Omental fat pad (tissue), 4 donors: ENCODE measurements around the gene PCYT2. TPM values are rescaled to one million over a fixed set of nuclear protein-coding genes. Genes with fewer than 3 reads are reported as not detected.

Source experiments
- ATAC-seq: fragments of 150-250 bp; one replicate; pipeline ENCODE4 v1.9.1; 2016; ENCODE audit warnings: mild to moderate bottlenecking, moderate library complexity; ENCODE audit not compliant: low FRiP score
- DNase-seq: peaks from one replicate; pipeline ENCODE4 v3.0.0-alpha.2; 2019; ENCODE audit warnings: low spot score
- total RNA-seq, 4 donors: library from RNA; depleted of rRNA; stranded (reverse); fragments of >200 nt; gene quantifications; one replicate each; pipeline ENCODE4 v1.1.0, GENCODE V29; 2016
- TF ChIP-seq, protein P1 (sequence below), 3 donors: fragments of 450-650 bp; IDR thresholded peaks; one replicate each; pipeline ENCODE4 v1.5.1; 2016 to 2017; ENCODE audit warnings: antibody characterized with exemption in 3 of 3, mild to moderate bottlenecking in 3 of 3, moderate library complexity in 2 of 3

Gene PCYT2
- total RNA-seq, 4 donors from 2014 or later, result 36.5 to 64.7 (median 45.5) TPM

DNA sequence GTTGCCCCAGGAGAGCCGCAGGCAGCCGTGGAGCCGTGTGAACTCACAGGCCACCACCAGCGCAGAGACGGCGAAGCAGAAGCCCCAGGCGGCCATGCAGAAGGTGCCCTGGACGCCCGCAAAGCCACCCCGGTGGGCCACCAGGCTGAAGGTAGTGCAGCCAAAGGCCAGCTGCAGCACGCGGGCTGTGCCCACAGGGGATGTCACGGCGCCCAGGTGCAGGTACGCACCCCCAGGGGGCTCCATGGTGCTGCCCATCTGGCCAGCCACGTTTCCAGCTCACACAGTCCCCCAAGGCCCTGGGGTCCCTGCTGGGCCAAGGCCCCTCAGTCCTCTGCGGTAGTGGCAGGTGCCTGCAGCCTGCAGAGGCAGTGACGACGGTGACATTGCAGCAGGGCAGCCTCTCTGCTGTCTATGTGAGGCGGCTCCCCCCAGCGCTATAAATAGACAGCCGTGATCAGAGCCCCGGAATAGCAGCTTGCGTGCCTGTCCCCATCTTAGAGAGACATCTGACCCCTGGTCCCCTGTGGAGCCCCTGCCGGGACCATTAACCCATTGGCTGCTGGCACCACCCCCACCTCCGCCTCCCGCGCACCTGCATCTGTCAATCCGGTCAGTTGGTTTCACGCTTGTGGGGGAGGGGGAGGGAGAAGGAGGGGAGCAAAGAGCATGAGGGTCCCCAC is 30.4 kb upstream of the PCYT2 start:
- TF ChIP-seq, protein P1, sequence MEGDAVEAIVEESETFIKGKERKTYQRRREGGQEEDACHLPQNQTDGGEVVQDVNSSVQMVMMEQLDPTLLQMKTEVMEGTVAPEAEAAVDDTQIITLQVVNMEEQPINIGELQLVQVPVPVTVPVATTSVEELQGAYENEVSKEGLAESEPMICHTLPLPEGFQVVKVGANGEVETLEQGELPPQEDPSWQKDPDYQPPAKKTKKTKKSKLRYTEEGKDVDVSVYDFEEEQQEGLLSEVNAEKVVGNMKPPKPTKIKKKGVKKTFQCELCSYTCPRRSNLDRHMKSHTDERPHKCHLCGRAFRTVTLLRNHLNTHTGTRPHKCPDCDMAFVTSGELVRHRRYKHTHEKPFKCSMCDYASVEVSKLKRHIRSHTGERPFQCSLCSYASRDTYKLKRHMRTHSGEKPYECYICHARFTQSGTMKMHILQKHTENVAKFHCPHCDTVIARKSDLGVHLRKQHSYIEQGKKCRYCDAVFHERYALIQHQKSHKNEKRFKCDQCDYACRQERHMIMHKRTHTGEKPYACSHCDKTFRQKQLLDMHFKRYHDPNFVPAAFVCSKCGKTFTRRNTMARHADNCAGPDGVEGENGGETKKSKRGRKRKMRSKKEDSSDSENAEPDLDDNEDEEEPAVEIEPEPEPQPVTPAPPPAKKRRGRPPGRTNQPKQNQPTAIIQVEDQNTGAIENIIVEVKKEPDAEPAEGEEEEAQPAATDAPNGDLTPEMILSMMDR (IDR thresholded peaks at IDR 0.05), result no peak
- DNase-seq, result no peak
- ATAC-seq, result no peak

GRCh38 chr17:81940538-81941483 is 29.6 kb upstream of the PCYT2 start:
- DNase-seq (no peak), ATAC-seq (no peak)
- TF ChIP-seq, protein P1 (IDR thresholded peaks at IDR 0.05), result no peak

GRCh38 chr17:81939881-81940385 is 28.7 kb upstream of the PCYT2 start:
- ATAC-seq (peak; percentile 55), DNase-seq (no peak)
- TF ChIP-seq, protein P1 (IDR thresholded peaks at IDR 0.05), result no peak

DNA sequence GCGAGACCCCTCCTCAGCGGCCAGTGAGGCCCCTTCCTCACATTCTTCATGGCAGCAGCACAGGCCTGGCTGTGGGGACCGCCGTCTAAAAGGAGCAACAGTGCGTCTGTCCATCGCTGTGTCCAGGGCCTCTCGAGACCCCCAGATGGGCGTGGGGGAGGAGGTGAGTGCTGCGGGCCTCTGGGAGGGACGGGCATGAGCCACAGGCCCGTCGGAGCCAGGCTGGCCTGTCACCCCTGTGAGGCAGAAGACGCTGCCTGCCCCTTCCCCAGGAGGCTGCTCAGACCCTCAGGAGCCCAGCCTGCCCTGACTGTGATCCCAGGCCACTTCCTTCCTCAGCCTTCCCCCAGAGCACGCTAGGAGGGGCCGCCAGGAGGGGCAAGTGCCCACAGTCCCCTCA is 28.0 kb upstream of the PCYT2 start:
- TF ChIP-seq, protein P1 (IDR thresholded peaks at IDR 0.05), result no peak
- DNase-seq (no peak), ATAC-seq (no peak)

DNA sequence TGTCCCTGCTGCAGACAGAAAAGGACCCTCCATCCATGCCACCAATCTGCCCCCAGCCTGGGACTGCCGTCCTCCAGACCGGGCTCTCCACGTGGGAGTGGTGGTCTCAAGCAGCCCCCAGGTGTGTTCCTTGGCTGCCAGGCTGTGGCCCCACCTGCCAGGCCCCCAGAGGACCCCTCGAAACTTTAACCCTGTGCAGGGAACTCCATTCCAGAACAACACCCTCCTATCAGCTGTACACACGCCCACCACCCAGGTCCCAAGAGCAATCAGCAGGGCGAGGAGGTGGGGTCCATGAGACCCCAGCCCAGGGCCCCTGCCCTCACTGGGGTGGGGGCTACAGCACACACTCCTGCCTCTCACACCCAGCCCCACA is 24.5 kb upstream of the PCYT2 start:
- no peak for ATAC-seq
- no peak for DNase-seq
- TF ChIP-seq, protein P1 (IDR thresholded peaks at IDR 0.05), result no peak

DNA sequence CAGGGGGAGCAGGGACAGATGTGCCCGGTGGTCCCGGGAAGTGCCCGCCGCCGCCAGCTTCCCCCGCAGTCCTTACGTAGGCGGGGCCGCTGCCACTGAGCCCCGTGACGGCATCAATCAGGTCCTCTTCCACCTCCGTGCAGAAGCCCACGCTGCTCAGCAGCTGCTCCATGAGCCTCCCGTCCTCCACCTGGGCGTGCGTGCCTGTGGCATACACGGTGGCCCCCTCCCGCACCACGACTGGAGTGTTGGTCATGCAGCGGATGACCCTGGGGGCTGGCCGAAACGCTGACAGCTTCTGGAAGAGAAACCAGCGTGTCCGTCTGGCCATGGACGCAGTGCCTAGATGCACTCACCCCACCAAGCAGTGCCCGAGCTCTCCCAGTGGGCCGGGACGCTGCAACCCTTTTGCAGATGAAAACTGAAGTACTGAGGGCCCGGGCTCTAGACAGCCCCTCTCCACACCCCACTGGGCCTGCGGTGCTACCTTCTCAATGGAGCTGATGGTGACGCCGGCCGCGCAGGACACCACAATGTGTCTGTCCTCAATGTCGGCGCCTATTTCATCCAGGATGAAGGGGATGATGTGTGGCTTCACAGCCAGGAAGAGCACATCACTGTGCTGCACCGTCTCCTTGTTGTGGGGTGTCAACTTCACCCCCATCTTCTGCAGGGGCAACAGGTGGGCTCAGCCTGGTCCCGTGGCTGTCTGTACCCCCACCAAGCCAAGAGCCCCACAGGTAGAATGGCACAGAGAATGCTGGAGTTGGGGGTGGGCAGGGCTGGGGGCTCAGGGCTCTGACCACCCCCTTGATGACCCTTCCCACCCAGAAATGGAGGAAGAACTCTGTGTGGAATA is 23.9 kb upstream of the PCYT2 start:
- ATAC-seq (no peak), DNase-seq (no peak)
- TF ChIP-seq, protein P1 (IDR thresholded peaks at IDR 0.05), result no peak
